Measurements from ENCODE around the gene CDH23.

CDH23 gene

DNA sequence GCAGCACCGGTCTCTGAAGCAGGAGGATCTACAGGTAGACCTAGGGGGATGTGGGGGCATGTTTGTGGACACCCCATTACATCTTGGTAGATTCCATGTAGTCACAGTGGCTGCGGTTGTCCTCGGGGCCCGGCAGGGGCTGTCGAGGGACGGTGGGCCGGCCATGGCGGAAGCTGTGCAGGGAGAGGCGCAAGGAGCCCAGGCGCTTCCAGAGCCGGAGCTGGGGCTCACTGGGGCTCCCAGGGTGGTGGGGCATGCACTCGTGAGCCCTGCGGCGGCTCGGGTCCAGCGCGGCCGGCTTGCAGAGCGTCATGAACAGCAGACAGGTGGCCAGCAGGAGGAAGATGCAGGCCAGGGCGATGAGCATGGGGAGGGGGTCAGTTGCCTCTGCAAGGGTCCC lies 319.1 kb downstream of the CDH23 start:
- Histone ChIP-seq H3K9me2 (replicated peaks; ENCODE audit: low read depth, low read length) (no peaks in the 10 kb centered on the region), H3K9me3 (ENCODE audit: insufficient read depth, low read depth, low read length) (no peaks in the 10 kb centered on the region), H3K9ac (ENCODE audit: low read depth, low read length, poor library complexity, severe bottlenecking) (no peak overlapping the region), H3K79me2 (ENCODE audit: insufficient read depth, low read length) (no peaks in the 10 kb centered on the region), H3K27me3 (ENCODE audit: insufficient read depth, low read length, poor library complexity, severe bottlenecking) (no peaks in the 10 kb centered on the region), H4K20me1 (ENCODE audit: insufficient read depth, low read length, poor library complexity, severe bottlenecking) (no peaks in the 10 kb centered on the region), H2AFZ (ENCODE audit: low read length) (no peak overlapping the region), H3K4me1 (ENCODE audit: insufficient read depth, low read length, poor library complexity, severe bottlenecking) (peaks cover 25% of the 10 kb centered on the region), H3K4me3 (ENCODE audit: low read length, poor library complexity, severe bottlenecking) (no peak overlapping the region), H3K36me3 (ENCODE audit: insufficient read depth, low read length) (no peaks in the 10 kb centered on the region), H3K4me2 (ENCODE audit: low read depth, low read length, poor library complexity, severe bottlenecking) (no peak overlapping the region), H3F3A (ENCODE audit: low read depth) (no peaks in the 10 kb centered on the region)
- no peak for TF ChIP-seq EZH2phosphoT487 (IDR thresholded peaks at IDR 0.05; ENCODE audit: borderline replicate concordance)
- TF ChIP-seq, protein P1, sequence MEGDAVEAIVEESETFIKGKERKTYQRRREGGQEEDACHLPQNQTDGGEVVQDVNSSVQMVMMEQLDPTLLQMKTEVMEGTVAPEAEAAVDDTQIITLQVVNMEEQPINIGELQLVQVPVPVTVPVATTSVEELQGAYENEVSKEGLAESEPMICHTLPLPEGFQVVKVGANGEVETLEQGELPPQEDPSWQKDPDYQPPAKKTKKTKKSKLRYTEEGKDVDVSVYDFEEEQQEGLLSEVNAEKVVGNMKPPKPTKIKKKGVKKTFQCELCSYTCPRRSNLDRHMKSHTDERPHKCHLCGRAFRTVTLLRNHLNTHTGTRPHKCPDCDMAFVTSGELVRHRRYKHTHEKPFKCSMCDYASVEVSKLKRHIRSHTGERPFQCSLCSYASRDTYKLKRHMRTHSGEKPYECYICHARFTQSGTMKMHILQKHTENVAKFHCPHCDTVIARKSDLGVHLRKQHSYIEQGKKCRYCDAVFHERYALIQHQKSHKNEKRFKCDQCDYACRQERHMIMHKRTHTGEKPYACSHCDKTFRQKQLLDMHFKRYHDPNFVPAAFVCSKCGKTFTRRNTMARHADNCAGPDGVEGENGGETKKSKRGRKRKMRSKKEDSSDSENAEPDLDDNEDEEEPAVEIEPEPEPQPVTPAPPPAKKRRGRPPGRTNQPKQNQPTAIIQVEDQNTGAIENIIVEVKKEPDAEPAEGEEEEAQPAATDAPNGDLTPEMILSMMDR (conservative IDR thresholded peaks at IDR 0.05; ENCODE audit: low read length) = no peak

DNA sequence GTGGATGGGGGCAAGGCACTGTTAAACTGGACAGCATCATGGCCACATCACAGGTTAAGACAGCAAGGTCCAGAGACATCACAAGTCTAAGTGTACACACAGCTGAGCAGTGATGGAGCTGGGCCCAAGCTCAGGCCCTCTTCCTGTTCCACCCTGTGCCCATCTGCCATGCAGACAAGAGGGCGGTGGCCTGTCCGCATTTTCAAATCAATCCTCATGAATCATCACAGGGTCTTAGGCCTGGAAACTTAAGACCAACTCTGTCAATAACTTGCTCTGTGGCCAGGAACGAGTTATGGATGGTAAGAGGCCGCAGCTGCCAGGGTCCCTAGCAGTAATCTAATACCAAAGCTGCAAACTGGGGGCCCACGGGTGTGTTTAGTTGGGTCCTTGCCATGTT lies 319.7 kb downstream of the CDH23 start:
- H3F3A ChIP-seq (ENCODE audit: low read depth) = no peaks in the 10 kb centered on the region
- TF ChIP-seq EZH2phosphoT487 (IDR thresholded peaks at IDR 0.05; ENCODE audit: borderline replicate concordance) = no peak
- H3K27me3 ChIP-seq (ENCODE audit: insufficient read depth, low read length, poor library complexity, severe bottlenecking) = no peaks in the 10 kb centered on the region
- H3K9me2 ChIP-seq (replicated peaks; ENCODE audit: low read depth, low read length) = no peaks in the 10 kb centered on the region
- H4K20me1 ChIP-seq (ENCODE audit: insufficient read depth, low read length, poor library complexity, severe bottlenecking) = no peaks in the 10 kb centered on the region
- H3K4me2 ChIP-seq (ENCODE audit: low read depth, low read length, poor library complexity, severe bottlenecking) = no peak overlapping the region
- H3K4me1 ChIP-seq (ENCODE audit: insufficient read depth, low read length, poor library complexity, severe bottlenecking) = peaks cover 25% of the 10 kb centered on the region
- H2AFZ ChIP-seq (ENCODE audit: low read length) = no peak overlapping the region
- H3K79me2 ChIP-seq (ENCODE audit: insufficient read depth, low read length) = no peaks in the 10 kb centered on the region
- H3K4me3 ChIP-seq (ENCODE audit: low read length, poor library complexity, severe bottlenecking) = no peak overlapping the region
- H3K9ac ChIP-seq (ENCODE audit: low read depth, low read length, poor library complexity, severe bottlenecking) = no peak overlapping the region
- H3K36me3 ChIP-seq (ENCODE audit: insufficient read depth, low read length) = no peaks in the 10 kb centered on the region
- H3K9me3 ChIP-seq (ENCODE audit: insufficient read depth, low read depth, low read length) = no peaks in the 10 kb centered on the region

DNA sequence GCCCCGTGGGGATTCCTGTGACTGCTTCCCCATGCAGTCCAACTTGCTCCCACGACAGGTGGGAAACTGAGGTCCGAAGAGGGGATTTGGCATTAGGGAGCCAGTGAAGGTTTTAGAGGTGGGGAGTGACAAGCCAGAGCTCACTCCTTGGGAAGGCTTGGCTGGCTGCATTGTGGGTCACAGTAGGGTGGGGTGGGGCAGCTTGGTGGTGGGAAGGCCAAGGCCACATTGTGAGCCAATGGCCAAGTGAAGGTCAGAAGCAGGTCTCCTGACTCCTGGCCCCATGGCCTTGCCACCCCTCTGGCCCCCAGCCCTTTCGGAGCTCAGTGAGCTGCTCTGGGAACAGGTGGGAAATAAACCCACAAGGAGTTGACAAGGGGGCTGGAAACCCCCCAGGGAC lies 320.3 kb downstream of the CDH23 start:
- Histone ChIP-seq H3K9me3 (ENCODE audit: insufficient read depth, low read depth, low read length) (no peaks in the 10 kb centered on the region), H3K9me2 (replicated peaks; ENCODE audit: low read depth, low read length) (no peaks in the 10 kb centered on the region), H2AFZ (ENCODE audit: low read length) (no peak overlapping the region), H4K20me1 (ENCODE audit: insufficient read depth, low read length, poor library complexity, severe bottlenecking) (no peaks in the 10 kb centered on the region), H3K9ac (ENCODE audit: low read depth, low read length, poor library complexity, severe bottlenecking) (no peak overlapping the region), H3K4me2 (ENCODE audit: low read depth, low read length, poor library complexity, severe bottlenecking) (no peak overlapping the region), H3K4me3 (ENCODE audit: low read length, poor library complexity, severe bottlenecking) (no peak overlapping the region), H3K36me3 (ENCODE audit: insufficient read depth, low read length) (no peaks in the 10 kb centered on the region), H3F3A (ENCODE audit: low read depth) (no peaks in the 10 kb centered on the region), H3K4me1 (ENCODE audit: insufficient read depth, low read length, poor library complexity, severe bottlenecking) (peaks cover 25% of the 10 kb centered on the region), H3K79me2 (ENCODE audit: insufficient read depth, low read length) (no peaks in the 10 kb centered on the region), H3K27me3 (ENCODE audit: insufficient read depth, low read length, poor library complexity, severe bottlenecking) (no peaks in the 10 kb centered on the region)
- no peak for TF ChIP-seq EZH2phosphoT487 (IDR thresholded peaks at IDR 0.05; ENCODE audit: borderline replicate concordance)
- TF ChIP-seq, protein P1 (conservative IDR thresholded peaks at IDR 0.05; ENCODE audit: low read length) = no peak

DNA sequence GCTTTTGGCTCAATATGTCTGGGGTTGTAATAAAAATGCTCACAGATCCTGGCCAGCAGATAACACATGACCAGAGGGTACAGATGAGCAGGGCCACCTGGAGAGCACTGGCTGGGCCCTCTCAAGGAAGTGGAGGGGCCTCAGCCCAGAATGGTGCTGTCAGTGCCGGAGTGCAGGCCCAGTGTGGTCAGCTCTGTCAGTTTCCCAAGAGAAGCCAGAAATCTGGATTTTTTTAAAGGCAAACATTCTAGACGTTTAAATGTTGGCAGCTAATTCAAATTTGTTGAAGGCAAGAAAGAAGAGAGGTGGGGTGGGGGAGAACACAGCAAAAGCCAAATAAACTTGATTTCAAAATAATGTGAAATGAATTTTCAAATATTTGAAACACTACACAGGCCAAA lies 320.8 kb downstream of the CDH23 start:
- TF ChIP-seq, protein P1 (conservative IDR thresholded peaks at IDR 0.05; ENCODE audit: low read length) = no peak
- TF ChIP-seq EZH2phosphoT487 (IDR thresholded peaks at IDR 0.05; ENCODE audit: borderline replicate concordance) = no peak
- Histone ChIP-seq H3F3A (ENCODE audit: low read depth) (no peaks in the 10 kb centered on the region), H2AFZ (ENCODE audit: low read length) (no peak overlapping the region), H4K20me1 (ENCODE audit: insufficient read depth, low read length, poor library complexity, severe bottlenecking) (no peaks in the 10 kb centered on the region), H3K79me2 (ENCODE audit: insufficient read depth, low read length) (no peaks in the 10 kb centered on the region), H3K4me3 (ENCODE audit: low read length, poor library complexity, severe bottlenecking) (no peak overlapping the region), H3K9me3 (ENCODE audit: insufficient read depth, low read depth, low read length) (no peaks in the 10 kb centered on the region), H3K4me1 (ENCODE audit: insufficient read depth, low read length, poor library complexity, severe bottlenecking) (peaks cover 25% of the 10 kb centered on the region), H3K9me2 (replicated peaks; ENCODE audit: low read depth, low read length) (no peaks in the 10 kb centered on the region), H3K27me3 (ENCODE audit: insufficient read depth, low read length, poor library complexity, severe bottlenecking) (no peaks in the 10 kb centered on the region), H3K36me3 (ENCODE audit: insufficient read depth, low read length) (no peaks in the 10 kb centered on the region), H3K9ac (ENCODE audit: low read depth, low read length, poor library complexity, severe bottlenecking) (no peak overlapping the region), H3K4me2 (ENCODE audit: low read depth, low read length, poor library complexity, severe bottlenecking) (no peak overlapping the region)

Measured in Loucy (cell line).